ENCODE data around the gene FRG2B.

The FRG2B gene

DNA sequence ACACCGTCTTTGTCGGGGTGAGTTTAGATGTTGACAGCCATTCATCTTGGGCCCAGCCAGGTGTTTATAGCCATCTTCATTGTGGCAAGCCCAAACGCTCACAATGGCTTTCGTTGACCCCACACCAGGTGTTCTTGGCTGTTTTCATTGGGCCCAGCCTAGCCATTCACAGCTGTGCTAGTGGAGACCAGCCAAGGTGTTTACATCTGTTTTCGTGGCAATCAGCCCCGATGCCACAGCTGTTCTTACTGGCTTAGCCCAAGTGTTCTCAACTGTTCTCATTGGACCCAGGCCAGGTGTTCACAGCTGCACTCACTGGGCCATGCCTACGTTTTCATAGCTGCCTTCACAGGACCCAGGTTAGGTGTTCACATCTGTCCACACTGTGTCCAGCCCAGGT is 7.7 kb downstream of the FRG2B start:
- Histone ChIP-seq H3K27me3 (ENCODE audit: insufficient read depth, low read depth, severe bottlenecking) (no peaks in the 10 kb centered on the region), H3K4me3 (ENCODE audit: low read depth, low read length) (no peak overlapping the region), H3K9me3 (ENCODE audit: severe bottlenecking) (no peaks in the 10 kb centered on the region), H3K27ac (no peak overlapping the region), H3K36me3 (no peaks in the 10 kb centered on the region)
- TF ChIP-seq, protein P1, sequence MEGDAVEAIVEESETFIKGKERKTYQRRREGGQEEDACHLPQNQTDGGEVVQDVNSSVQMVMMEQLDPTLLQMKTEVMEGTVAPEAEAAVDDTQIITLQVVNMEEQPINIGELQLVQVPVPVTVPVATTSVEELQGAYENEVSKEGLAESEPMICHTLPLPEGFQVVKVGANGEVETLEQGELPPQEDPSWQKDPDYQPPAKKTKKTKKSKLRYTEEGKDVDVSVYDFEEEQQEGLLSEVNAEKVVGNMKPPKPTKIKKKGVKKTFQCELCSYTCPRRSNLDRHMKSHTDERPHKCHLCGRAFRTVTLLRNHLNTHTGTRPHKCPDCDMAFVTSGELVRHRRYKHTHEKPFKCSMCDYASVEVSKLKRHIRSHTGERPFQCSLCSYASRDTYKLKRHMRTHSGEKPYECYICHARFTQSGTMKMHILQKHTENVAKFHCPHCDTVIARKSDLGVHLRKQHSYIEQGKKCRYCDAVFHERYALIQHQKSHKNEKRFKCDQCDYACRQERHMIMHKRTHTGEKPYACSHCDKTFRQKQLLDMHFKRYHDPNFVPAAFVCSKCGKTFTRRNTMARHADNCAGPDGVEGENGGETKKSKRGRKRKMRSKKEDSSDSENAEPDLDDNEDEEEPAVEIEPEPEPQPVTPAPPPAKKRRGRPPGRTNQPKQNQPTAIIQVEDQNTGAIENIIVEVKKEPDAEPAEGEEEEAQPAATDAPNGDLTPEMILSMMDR (IDR thresholded peaks at IDR 0.05; ENCODE audit: low read depth, low read length): no peak
- DNase-seq: no peak

DNA sequence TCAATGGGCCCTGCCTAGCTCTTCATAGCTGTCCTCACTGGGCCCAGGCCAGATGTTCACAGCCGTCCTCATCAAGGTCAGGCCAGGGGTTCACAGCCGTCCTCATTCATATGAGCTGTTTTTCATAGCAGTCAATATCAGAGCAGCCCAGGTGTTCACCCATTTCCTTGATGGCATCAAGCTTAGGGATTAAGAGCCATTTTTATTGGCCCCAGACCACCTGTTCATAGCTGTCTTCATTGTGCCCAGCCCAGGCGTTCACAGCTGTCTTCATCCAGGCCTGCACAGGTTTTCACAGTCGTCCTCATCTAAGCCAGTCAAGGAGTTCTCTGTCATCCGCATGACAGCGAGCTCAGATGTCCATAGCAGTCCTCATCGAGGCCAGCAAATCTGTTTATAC is 9.4 kb downstream of the FRG2B start:
- H3K27ac ChIP-seq: no peak overlapping the region
- H3K9me3 ChIP-seq (ENCODE audit: severe bottlenecking): no peaks in the 10 kb centered on the region
- TF ChIP-seq, protein P1 (IDR thresholded peaks at IDR 0.05; ENCODE audit: low read depth, low read length): no peak
- DNase-seq: no peak
- no peaks in the 10 kb centered on the region for H3K36me3 ChIP-seq
- no peaks in the 10 kb centered on the region for H3K27me3 ChIP-seq (ENCODE audit: insufficient read depth, low read depth, severe bottlenecking)
- H3K4me3 ChIP-seq (ENCODE audit: low read depth, low read length): no peak overlapping the region

DNA sequence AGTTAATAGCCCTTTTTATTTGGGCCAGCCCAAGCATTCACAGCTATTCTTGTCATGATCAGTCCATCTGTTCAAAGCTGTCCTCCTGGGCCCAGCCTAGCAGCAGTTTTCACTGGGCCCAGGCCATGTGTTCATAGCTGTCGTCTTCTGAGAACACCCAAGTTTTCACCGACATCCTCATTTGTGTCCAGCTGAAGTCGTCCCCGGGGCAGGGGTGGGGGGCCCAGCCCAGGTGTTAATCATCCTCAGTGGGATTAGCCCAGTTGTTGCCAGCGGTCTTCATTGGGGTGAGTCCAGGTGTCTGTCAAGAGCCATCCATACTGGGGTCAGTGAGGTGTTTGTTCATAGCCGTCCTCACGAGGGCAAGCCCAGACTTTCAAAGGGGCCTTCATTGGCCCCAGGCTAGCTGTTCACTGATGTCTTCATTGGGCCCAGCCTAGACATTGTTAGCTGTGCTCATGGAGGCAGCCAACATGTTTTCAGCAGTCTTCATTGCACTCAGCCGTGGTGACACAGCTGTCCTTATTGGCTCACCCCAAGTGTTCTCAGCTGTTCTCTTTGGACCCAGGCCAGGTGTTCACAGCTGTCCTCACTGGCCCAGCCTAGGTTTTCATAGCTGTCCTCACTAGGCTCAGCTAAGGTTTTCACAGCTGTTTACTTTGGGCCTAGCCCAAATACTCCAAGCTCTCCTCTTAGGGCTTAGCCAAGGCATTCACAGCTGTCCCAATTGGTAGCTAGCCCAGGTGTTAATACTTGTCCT is 10.0 kb downstream of the FRG2B start:
- DNase-seq: no peak

DNA sequence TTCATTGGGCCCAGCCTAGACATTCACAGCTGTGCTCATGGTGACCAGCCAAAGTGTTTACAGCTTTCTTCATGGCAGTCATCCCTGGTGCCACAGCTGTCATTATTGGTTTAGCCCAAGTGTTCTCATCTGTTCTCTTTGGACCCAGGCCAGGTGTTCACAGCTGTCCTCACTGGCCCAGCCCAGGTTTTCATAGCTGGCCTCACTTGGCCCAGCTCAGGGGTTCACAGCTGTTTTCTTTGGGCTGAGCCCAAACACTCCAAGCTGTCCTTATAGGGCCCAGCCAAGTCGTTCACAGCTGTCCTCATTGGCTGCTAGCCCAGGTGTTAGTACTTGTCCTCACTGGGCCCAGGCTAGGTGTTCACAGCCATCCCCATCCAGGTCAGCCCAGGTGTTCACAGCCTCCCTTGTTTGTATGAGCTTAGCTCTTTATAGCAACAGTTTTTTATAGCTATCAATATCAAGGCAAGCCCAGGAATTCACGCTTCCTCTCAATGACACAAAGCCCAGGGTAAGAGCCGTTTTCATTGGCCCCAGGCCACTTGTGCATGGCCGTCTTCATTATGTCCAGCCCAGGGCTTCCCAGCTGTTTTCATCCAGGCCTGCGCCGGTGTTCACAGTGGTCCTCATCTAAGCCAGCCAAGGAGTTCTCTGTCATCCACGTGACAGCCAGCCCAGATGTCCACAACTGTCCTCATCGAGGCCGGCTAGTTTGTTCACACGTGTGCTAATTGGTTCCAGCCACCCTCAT is 11.6 kb downstream of the FRG2B start:
- TF ChIP-seq, protein P1 (IDR thresholded peaks at IDR 0.05; ENCODE audit: low read depth, low read length): no peak
- no peaks in the 10 kb centered on the region for H3K36me3 ChIP-seq
- H3K27me3 ChIP-seq (ENCODE audit: insufficient read depth, low read depth, severe bottlenecking): no peaks in the 10 kb centered on the region
- H3K27ac ChIP-seq: no peak overlapping the region
- DNase-seq: no peak
- no peaks in the 10 kb centered on the region for H3K9me3 ChIP-seq (ENCODE audit: severe bottlenecking)
- H3K4me3 ChIP-seq (ENCODE audit: low read depth, low read length): no peak overlapping the region

More for the DNA sequence above, 10.0 kb downstream of the FRG2B start:
- no peak overlapping the region for H3K4me3 ChIP-seq (ENCODE audit: low read depth, low read length)
- no peaks in the 10 kb centered on the region for H3K36me3 ChIP-seq
- no peak overlapping the region for H3K27ac ChIP-seq
- no peaks in the 10 kb centered on the region for H3K27me3 ChIP-seq (ENCODE audit: insufficient read depth, low read depth, severe bottlenecking)
- TF ChIP-seq, protein P1 (IDR thresholded peaks at IDR 0.05; ENCODE audit: low read depth, low read length): no peak
- H3K9me3 ChIP-seq (ENCODE audit: severe bottlenecking): no peaks in the 10 kb centered on the region

DNA sequence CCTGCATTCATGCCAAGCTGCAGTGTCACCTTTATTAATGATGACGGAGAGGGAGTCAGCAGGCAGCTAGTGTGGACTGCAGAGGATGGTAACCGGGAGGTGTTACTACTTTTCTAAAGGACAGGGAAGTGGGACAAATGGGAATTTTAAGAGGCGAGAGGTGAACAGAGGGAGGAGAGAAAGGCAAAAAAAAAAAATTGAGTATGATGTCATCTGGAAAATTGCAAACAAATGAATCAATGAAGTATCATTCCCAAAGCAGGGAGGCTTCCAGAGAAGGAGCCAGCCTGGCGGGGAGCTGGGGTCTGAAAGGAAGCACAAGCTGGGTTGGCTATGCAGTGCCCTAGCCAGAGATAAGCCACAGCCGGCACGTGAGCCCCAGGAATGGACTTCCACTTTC is 12.9 kb downstream of the FRG2B start:
- Histone ChIP-seq H3K4me3 (ENCODE audit: low read depth, low read length) (no peak overlapping the region), H3K27ac (no peak overlapping the region), H3K36me3 (no peaks in the 10 kb centered on the region), H3K9me3 (ENCODE audit: severe bottlenecking) (no peaks in the 10 kb centered on the region), H3K27me3 (ENCODE audit: insufficient read depth, low read depth, severe bottlenecking) (no peaks in the 10 kb centered on the region)
- DNase-seq: no peak
- TF ChIP-seq, protein P1 (IDR thresholded peaks at IDR 0.05; ENCODE audit: low read depth, low read length): no peak

All from WERI-Rb-1 (cell line).